NCI-H446 treated with DMSO at 0.1 percent for 48 hours (cell line): ENCODE data around the gene MCHR1.
"Not testable (repeated sequence)": the region's sequence is repeated elsewhere in the genome, so short reads cannot be mapped to it uniquely, and the experiment has no call there.

Source experiments
- DNase-seq: peaks from one replicate; lab custom pipeline; 2025; lab: John Stamatoyannopoulos, UW

Gene MCHR1

DNA sequence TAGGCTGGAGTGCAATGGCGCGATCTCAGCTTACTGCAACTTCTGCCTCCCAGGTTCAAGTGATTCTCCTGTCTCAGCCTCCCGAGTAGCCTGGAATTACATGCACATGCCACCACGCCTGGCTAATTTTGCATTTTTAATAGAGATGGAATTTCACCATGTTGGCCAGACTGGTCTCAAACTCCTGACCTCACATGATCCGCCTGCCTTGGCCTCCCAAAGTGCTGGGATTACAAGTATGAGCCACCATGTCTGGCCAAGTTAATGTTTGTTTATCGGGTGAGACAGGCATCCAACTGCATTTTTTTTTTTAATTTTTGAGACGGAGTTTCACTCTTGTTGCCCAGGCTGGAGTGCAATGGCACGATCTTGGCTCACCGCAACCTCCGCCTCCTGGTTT, 22.6 kb upstream of the MCHR1 start:
- DNase-seq = peak; percentile 22

DNA sequence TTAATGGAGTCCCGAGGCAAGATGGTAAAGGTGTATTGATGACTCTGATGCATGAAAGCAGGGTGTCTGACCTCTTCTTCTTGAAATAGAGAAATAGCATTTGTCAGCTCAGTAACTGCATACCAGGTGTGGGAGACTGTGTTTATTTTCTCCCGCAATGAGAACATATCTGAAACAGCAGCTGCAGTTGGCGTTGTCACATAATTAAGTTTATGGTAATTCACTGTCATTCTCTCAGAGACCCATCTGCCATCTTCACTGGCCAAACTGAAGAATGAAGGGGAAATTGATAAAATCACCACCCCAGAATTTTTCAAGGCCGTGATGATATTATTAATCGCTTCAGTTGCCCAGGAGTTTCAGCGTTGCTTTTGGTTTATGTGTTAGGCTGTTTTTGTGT, 20.1 kb upstream of the MCHR1 start:
- DNase-seq = no peak

DNA sequence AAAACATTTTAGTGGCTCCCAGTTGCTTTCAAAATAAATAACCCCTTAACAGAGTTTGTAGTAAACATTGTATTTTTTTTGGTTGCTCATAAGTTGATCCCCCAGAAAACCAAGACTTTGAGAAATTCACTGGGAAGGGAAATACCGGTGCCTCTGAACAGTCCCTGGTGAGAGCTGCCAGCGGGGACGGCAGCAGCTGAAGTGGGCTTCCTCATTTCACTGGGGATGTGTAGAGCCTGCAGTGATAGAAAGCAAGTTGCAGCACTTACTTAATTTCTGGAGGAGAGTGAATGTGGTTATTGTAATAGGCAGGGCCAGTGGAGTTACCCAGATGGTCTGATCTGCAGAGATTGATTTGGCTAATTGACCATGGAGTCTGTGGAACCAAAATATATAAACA, 18.6 kb upstream of the MCHR1 start:
- DNase-seq = no peak

DNA sequence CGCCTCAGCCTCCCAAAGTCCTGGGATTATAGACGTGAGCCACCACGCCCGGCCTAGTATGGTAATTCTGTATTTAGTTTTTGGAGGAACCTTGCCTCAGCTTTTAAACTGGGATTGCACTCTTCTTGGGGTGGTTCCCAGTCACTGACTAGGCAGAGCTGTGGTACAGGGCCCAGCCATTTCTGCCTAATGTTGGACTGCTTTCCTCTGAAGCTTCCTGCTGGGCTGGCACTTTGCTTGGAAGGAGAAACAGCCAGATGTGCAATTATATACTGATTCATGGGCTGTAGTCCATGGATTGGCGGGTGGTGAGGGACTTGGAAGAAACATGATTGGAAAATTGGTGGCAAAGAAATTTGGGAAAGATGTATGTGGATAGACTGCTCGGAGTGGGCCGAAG, 17.6 kb upstream of the MCHR1 start:
- DNase-seq = no peak

DNA sequence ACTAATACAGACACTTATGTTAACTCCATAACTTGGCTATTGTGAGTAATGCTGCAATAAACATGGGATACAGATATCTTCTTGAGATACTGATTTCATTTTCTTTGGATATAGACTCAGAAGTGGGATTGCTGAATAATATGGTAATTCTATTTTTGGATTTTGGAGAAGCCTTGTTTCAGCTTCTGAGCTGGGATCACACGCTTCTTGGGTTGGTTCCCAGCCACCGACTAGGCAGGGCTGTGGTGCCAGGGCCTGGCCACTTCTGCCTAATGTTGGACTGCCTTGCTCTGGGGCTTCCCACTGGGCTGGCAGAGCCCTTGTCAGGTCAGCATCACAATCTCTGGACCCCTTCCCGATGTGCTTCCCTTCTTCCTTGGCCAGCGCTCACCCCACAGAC, 14.0 kb upstream of the MCHR1 start:
- DNase-seq = peak; percentile 93

DNA sequence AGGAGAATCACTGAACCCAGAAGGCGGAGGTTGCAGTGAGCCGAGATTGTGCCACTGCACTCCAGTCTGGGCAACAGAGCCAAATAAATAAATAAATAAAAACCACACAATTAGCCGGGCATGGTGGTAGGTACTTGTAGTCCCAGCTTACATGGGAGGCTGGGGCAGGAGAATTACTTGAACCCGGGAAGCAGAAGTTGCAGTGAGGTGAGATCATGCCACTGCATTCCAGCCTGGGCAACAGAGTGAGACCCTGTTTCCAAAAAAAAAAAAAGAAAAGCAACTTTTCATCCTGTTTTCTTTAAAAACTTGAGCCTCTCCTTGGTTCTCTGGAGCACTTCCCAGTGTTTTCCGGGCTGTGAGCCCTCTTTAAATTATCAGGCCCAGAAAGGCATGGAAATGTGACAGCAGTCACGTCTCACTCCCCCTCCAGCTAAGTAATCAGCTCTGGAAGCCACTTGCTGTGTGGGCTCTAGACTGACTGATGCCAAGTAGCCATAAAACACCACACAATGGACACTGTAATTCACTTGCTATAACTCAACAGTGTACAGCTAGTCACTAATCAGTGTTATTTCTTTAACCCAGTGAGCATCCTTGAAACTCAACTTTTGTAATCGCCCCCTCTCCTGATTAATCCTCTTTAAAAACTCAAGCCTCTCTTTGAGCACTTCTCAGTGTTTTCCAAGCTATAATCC, 13.0 kb upstream of the MCHR1 start:
- peak; percentile 86 for DNase-seq

DNA sequence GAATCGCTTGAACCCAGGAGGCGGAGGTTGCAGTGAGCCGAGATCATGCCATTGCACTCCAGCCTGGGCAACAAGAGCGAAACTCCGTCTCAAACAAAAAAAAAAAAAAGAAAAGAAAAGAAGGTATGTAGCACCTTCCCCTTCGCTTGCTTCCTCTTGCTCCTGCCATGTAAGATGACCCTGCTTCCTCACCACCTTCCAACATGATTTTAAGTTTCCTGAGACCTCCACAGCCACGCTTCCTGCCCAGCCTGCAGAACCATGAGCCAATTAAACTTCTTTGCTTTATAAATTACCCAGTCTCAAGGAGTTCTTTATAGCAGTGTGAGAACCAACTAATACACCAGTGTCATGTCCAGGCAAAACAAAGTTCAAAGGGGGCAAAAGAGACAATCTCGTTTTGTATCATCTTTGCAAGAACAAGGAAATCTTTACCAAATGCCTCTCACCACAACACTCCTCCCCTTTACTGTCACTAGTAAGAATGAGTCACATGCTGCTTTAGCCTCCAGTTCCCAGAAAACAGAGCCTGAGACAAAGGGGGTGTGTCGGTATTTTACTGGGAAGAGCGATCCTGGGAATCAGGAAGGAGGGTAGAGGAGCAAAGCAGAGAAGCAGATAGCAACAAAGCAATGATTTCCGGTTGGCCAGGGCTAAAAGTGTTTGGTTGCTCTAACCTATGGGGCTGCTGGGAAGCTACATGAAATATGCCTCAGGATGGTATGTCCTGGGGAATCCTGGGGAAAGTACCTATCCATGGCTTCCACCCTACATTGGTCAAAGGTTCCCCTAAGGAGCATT, 10.5 kb upstream of the MCHR1 start:
- DNase-seq = no peak

DNA sequence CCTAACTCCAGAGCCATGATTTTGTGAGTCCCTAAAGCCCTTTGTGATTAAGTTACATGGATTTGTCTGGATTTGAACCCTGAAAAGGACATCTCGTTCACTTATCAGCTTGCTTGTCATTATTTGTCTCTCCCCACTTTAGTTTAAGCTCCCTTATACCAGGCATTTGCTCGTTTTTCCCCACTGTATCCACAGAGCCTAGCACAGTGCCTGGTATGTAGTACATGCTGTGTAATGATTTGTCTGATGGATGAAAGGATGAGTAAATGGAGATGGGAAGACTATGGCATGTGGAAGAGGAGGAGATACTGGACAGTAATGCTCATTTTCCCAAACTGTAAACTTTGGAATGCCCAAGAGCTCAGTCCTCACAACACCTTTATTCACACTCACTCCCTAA, 9.2 kb upstream of the MCHR1 start:
- DNase-seq = no peak

DNA sequence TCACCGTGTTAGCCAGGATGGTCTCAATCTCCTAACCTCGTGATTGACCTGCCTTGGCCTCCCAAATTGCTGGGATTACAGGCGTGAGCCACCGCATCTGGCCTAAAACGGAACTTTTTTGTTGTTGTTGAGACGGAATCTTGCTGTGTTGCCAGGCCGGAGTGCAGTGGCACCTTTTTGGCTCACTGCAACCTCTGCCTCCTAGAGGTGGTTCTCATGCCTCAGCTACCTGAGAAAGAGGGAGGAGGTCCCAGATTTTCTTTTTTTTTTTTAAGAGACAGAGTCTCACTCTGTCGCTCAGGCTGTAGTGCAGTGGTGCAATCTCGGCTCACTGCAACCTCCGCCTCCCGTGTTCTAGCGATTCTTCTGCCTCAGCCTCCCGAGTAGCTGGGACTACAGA, 7.9 kb upstream of the MCHR1 start:
- DNase-seq = no peak

DNA sequence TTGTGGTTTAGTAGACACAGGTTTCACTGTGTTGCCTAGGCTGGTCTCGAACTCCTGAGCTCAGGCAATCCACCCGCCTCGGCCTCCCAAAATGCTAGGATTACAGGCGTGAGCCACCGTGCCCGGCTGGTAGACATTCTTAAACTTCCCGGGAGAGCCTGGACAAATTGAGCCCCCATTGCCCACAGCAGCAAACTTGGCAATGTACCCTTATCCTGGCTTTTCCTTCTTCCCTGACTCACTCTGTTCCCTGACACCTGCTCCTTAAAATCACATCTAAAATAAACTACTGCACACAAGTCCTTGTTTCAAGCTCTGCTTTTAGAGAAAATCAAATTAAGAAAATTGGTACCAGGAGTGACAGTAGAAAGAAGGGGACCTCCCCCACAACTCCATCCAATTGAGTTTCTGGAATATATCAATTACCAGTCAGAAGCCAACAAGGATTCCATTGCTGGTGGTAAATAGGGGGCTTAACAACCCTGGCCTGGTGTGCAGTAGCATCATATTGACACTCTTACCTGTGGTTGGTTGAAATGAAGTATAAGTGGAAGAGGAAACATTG, 7.4 kb upstream of the MCHR1 start:
- no peak for DNase-seq

DNA sequence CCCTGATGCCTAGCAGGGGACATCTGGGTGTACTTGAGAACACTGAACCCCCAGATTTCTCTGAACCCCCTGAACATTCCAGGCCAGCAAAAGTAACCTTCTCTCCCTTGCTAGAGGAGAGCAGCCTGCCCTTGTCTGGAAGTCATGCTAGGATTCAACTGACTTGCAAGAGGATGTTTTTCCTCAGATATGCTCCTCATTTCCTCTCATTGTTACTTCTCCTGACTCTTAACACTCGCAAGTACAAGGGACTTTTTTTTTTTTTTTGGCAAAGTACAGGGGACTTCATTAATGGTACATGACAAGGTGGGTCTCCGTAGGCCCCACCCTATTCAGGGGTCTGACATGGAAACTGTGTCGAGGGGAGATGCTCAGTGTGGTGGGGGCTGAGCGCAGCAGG, 6.3 kb upstream of the MCHR1 start:
- no peak for DNase-seq

DNA sequence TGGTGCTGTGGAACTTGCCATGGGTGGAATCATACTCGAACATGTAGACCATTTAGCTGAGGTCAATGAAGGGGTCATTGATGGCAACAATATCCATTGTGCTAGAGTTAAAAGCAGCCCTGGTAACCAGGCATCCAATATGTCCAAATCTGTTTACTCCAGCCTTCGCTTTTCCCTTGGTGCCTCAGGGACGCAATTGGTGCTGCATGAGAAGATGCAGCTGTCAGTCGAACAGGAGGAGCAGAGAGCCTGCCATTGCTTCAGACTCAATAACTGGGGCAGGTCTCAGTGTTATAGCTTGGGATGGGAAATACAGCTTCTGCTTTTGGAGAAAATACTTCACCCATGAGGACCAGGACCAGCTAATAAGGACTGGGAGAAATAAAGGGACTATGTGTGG, 5.0 kb upstream of the MCHR1 start:
- no peak for DNase-seq

DNA sequence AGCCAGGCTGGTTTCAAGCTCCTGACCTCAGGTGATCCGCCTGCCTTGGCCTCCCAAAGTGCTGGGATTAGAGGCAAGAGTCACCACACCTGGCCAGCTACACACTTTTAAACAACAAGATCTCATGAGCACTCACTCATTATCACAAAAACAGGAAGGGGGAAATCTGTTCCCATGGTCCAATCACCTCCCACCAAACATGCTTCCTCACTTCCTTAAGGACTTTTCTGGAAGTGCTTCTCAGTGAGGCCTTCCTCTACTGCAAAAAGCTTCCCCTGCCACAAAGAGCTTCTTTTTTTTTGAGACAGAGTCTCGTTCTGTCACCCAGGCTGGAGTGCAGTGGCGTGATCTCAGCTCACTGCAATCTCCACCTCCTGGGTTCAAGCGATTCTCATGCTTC, 3.1 kb upstream of the MCHR1 start:
- not testable (repeated sequence) for DNase-seq

DNA sequence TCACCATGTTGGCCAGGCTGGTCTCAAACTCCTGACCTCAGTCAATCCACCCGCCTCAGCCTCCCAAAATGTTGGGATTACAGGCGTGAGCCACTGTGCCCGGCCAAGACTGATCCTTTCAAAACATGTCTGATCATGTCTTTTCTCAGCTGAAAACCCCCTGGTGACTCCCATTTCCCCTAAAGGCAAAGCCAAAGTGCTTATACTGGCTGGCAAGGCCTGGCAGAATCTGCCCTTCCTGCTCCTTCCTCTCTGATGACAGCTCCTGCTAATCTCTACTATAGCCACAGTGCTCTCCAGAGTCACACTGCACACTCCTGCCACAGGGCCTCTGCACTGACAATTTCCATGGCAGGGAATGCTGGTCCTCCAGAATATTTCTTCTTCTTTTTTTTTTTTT, 2.6 kb upstream of the MCHR1 start:
- DNase-seq = no peak

DNA sequence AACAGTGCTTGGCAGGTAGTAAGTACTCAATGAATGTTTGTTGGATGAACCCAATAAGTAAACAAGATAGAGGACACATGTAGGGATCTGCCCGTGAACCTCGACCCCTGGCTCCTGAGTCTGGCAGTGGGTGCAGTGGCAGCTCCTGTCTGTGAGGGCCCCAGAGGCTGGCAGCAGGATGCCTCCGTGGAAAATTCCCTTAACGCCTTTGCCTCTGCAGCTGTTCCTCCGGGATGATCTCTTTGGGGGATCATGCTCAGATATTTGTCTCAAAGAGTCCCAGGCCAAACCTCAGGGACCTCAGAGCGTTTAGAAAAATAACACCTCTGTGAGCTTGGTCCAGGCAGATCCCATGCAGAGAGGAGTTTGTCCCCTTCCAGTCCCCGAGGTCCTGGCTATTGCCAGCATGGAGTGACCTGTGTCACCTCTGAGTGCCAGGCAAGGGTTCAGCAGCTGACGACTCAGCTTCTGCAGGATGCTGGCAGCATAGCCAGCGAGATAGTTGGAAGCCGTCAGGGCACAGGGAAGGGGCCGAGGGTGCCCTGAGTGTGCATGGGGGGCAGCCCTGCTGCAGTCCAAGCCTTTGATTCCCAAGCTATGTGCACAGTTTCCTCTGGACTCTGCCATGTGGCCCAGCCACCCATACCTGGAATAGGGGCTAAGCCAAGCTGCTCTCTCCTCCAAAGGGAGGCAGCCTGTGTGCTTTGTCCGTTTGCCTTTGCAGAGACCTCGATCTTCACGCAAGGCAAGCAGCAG, 613 bp upstream of the MCHR1 start:
- no peak for DNase-seq

DNA sequence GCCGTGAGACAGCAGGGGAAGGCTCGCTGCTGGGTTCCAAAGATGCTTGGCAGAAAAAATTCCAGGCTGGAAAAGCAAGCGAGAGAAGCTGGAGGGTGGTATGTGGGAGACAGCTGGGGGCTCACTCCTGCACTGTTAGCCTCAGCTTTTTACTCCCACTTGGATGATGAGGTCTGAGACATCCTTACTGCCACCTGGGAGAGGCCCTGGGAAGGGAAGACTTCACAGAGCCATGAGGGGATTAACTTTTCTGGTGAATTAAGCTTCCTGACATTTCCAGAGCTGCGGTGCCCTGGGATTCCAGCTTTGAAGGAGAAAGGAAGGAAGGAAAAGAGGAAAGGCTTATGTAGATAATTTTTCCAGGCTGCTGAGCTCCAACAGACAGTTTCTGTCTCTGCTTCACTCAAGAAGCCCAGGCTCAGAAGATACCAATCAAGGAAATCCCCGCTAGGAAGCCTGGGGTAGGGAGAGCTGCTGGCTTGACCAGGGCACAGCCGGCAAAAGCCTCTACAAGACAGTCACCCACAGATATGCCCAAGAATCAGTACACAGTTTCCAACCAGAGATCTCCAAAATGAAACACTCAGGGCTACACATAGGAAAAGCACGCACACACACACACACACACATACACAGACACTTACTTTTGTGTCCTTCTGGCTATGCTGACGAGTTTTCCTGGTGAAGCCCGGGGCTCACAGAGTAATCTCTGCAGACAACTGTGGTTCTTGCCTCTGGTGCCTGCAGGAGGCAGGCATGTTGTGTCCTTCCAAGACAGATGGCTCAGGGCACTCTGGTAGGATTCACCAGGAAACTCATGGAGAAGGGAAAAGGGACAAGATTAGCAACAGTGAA, 907 bp downstream of the MCHR1 start:
- DNase-seq = no peak

DNA sequence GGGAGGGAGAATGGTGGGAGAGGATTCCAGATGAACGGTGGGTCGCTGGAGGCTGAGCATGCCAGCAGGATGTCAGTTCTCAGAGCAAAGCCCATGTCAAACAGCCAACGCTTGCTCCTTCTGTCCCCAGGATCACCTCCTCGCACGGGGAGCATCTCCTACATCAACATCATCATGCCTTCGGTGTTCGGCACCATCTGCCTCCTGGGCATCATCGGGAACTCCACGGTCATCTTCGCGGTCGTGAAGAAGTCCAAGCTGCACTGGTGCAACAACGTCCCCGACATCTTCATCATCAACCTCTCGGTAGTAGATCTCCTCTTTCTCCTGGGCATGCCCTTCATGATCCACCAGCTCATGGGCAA, 1.5 kb downstream of the MCHR1 start:
- no peak for DNase-seq

DNA sequence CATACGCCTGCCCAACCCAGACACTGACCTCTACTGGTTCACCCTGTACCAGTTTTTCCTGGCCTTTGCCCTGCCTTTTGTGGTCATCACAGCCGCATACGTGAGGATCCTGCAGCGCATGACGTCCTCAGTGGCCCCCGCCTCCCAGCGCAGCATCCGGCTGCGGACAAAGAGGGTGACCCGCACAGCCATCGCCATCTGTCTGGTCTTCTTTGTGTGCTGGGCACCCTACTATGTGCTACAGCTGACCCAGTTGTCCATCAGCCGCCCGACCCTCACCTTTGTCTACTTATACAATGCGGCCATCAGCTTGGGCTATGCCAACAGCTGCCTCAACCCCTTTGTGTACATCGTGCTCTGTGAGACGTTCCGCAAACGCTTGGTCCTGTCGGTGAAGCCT, 2.2 kb downstream of the MCHR1 start:
- no peak for DNase-seq

DNA sequence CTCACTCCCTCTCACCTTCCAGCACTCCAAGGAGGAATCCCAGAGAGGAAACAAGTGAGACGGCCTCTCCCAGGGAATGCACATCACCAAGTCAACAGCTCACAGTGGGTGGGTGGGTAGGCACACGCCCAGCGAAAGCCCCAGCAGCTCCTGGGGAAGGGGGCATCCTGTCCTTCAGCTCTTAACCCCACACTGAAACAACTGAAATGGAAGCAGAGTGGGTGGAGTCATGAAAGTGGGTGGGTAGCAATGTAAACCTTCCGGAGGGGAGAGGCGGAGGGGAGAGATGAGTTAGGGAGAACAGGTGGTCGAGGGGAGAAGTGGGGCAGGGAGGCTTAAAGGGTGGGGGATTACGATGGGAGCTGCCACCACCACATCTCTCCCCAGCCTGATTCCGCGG, 5.4 kb downstream of the MCHR1 start:
- no peak for DNase-seq

DNA sequence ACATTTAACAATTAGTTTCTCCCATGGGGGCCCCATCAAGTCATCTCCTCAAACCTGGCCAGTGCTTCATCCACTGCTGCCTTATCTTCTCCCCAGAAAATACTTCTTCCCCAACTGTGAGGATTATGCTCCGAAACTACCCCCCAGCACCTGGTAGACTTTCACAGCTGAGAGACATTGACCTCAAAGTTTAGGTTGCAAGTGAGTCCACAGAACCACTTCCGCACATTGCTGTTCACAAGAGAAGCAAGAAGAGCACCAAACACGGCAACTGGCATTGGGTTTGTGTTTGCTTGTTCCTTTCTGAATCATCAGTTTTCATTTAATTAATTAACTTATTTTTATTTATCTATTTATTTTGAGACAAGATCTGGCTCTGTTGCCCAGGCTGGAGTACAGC, 6.1 kb downstream of the MCHR1 start:
- DNase-seq = no peak

DNA sequence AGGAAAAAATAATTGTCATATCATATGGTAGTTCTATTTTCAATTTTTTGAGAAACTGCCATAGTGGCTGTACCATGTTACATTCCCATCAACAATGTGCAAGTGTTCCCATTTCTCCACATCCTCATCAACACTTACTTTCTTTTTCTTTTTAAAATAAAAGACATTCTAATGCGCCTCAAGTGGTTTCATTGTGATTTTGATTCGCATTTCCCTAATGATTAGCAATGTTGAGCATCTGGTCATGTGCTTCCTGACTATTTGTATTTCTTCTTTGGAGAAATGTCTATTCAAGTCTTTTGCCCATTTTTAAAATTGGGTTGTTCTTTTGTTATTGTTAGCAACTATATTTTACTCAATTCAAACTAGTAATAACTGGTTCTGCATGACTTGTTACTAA, 8.4 kb downstream of the MCHR1 start:
- no peak for DNase-seq

DNA sequence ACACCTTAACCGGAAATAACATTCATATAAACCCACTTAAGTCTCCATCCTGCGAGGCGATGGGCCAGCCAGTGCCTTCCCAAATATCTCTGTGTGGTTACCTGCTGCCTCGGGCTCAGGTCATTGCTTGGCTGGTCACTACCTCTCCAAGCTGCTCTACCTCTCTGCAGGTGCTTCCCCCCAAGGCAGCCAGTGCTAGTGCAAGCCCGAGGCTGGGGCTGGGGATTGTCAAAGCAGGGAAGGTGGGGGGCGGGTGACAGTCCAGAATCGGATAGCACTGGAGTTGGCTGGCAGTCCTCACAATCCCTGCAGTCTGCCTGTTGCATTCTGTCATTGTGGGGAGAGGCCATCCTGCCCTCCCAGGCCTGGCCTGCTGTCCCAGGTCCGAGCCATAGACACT, 11.1 kb downstream of the MCHR1 start:
- no peak for DNase-seq
